HepG2 (cell line): Measurements from ENCODE around the gene CAMTA1. TPM values are rescaled to one million over a fixed set of nuclear protein-coding genes. Genes with fewer than 3 reads are reported as not detected.

Experiments used
- ATAC-seq: fragments of 200-7000 bp; cut with Tn5 transposase; 3 replicates; pipeline ENCODE4 v1.9.1; 2020; ENCODE audit warnings: mild to moderate bottlenecking, moderate library complexity
- BruUV-seq: library from RNA; stranded (reverse); fragments of 400-500 nt; replicated peaks from 2 replicates; lab custom pipeline; 2021; lab: Mats Ljungman, UMichigan
- CTCF ChIA-PET: fragments of 300-600 bp; formaldehyde crosslinking; extraction: SDS; loops from one replicate; lab custom pipeline; 2021; ENCODE audit warnings: low total read pairs, inconsistent platforms, low intra/inter-chr PET ratio; lab: Yijun Ruan, JAX
- POLR2A ChIA-PET: fragments of 350-600 bp; sonication (Branson Sonifier 250); formaldehyde crosslinking; loops from one replicate; lab custom pipeline; 2020; ENCODE audit warnings: antibody characterized with exemption, inconsistent platforms; lab: Yijun Ruan, JAX
- DNase-seq: peaks from one replicate; pipeline ENCODE4 v3.0.0-alpha.2; 2015; ENCODE audit warnings: low spot score
- FAIRE-seq: peaks from 3 replicates; lab custom pipeline; 2011; peaks lifted over from hg19 to GRCh38; lab: Jason Lieb, UNC
- H2AFZ ChIP-seq: one replicate; pipeline ENCODE4 v1.6.1; 2011; ENCODE audit warnings: low read length, inconsistent platforms
- H3K27ac ChIP-seq: fragments of 300-600 bp; 3 replicates; pipeline ENCODE4 v1.8.0; 2011; ENCODE audit warnings: mixed run types, mild to moderate bottlenecking, mixed read lengths, low read length, inconsistent platforms; ENCODE audit not compliant: insufficient read depth; ENCODE audit errors: extremely low read length
- H3K27me3 ChIP-seq, 2 experiments: fragments of 200-600 bp in 1 of 2; 2 replicates in 1 of 2; 3 replicates in 1 of 2; pipeline versions ENCODE4 v1.6.0 to v1.8.0; 2011; ENCODE audit warnings: low read length in 2 of 2, mild to moderate bottlenecking in 2 of 2, moderate library complexity in 2 of 2, inconsistent platforms in 1 of 2; ENCODE audit not compliant: insufficient read depth in 2 of 2, control insufficient read depth in 1 of 2
- H3K36me3 ChIP-seq, 2 experiments: fragments of 200-600 bp in 1 of 2; replicated peaks in 1 of 2; 2 replicates in 1 of 2; 3 replicates in 1 of 2; pipeline versions ENCODE4 v1.5.1 to v1.8.0; 2011; ENCODE audit warnings: low read length in 2 of 2, inconsistent platforms in 1 of 2; ENCODE audit not compliant: insufficient read depth in 2 of 2, control insufficient read depth in 1 of 2
- H3K4me1 ChIP-seq: 2 replicates; pipeline ENCODE4 v1.5.1; 2012; ENCODE audit warnings: low read length, inconsistent platforms; ENCODE audit not compliant: insufficient read depth
- H3K4me2 ChIP-seq: 2 replicates; pipeline ENCODE4 v1.6.0; 2011; ENCODE audit warnings: low read depth, low read length, inconsistent platforms
- H3K4me3 ChIP-seq, 3 experiments: fragments of 200-600 bp in 1 of 3; sonication (generic), shearing (Covaris generic) in 1 of 3; replicated peaks in 1 of 3; 2 replicates each; pipeline ENCODE4 v1.5.1; 2011 to 2016; ENCODE audit warnings: low read length in 3 of 3, inconsistent platforms in 2 of 3, low read depth in 2 of 3, mild to moderate bottlenecking in 2 of 3, control low read depth in 1 of 3, mixed read lengths in 1 of 3; ENCODE audit not compliant: insufficient read depth in 1 of 3
- H3K79me2 ChIP-seq: one replicate; pipeline ENCODE4 v1.6.1; 2011; ENCODE audit warnings: low read length, inconsistent platforms; ENCODE audit not compliant: insufficient read depth
- H3K9ac ChIP-seq: 2 replicates; pipeline ENCODE4 v1.6.0; 2011; ENCODE audit warnings: mild to moderate bottlenecking, low read depth, low read length, inconsistent platforms; ENCODE audit not compliant: insufficient read depth
- H3K9me3 ChIP-seq: 2 replicates; pipeline ENCODE4 v1.5.1; 2012; ENCODE audit warnings: mild to moderate bottlenecking, low read length
- H4K20me1 ChIP-seq: 2 replicates; pipeline ENCODE4 v1.6.0; 2011; ENCODE audit warnings: inconsistent platforms, mild to moderate bottlenecking, low read length, moderate library complexity; ENCODE audit not compliant: insufficient read depth
- CHD4 ChIP-seq: fragments of 200-600 bp; sonication (generic); IDR thresholded peaks from 2 replicates; pipeline ENCODE4 v1.7.0; 2017; ENCODE audit warnings: mild to moderate bottlenecking, low read length, borderline replicate concordance
- EEA1 ChIP-seq: sonication (generic); formaldehyde crosslinking; IDR thresholded peaks from 2 replicates; pipeline ENCODE4 v1.5.1; 2020; ENCODE audit warnings: mild to moderate bottlenecking, missing genetic modification reagents, borderline replicate concordance
- GTF2F1 ChIP-seq: fragments of 150-350 bp; IDR thresholded peaks from 2 replicates; pipeline ENCODE4 v1.6.1; 2014; ENCODE audit warnings: low read length
- IKZF4 ChIP-seq: sonication (generic); formaldehyde crosslinking; IDR thresholded peaks from 2 replicates; pipeline ENCODE4 v1.5.1; 2020; ENCODE audit warnings: borderline replicate concordance, mild to moderate bottlenecking, low read depth, missing genetic modification reagents; ENCODE audit errors: not compliant biosample characterization
- MED1 ChIP-seq: sonication (generic); formaldehyde crosslinking; IDR thresholded peaks from 2 replicates; pipeline ENCODE4 v1.4.0; 2020; ENCODE audit warnings: missing genetic modification reagents
- SOX5 ChIP-seq: IDR thresholded peaks from 2 replicates; pipeline ENCODE4 v1.6.1; 2016; ENCODE audit warnings: borderline replicate concordance
- SUZ12 ChIP-seq: fragments of 150-350 bp; IDR thresholded peaks from 2 replicates; pipeline ENCODE4 v1.6.1; 2014; ENCODE audit warnings: low read depth, low read length
- TBP ChIP-seq: sonication (generic); formaldehyde crosslinking; IDR thresholded peaks from 2 replicates; pipeline ENCODE4 v1.5.0; 2020; ENCODE audit warnings: missing genetic modification reagents
- ZNF546 ChIP-seq: sonication (generic); formaldehyde crosslinking; conservative IDR thresholded peaks from 2 replicates; pipeline ENCODE4 v1.8.1; 2023; ENCODE audit warnings: mild to moderate bottlenecking, missing genetic modification reagents
- WGBS: methylation state at CpG from one replicate; pipeline ENCODE4 v1.1.6; 2017; ENCODE audit warnings: low lambda C conversion rate; 5-methylcytosine and 5-hydroxymethylcytosine counted together
- in situ Hi-C: cut with HindIII; loops from 2 replicates; pipeline ENCODE4 v1.10.0; 2017; ENCODE audit warnings: low pct_unique_long_range_greater_than_20kb; ENCODE audit not compliant: extremely low pct_ligation_motif_present
- intact Hi-C: fragments of 100-400 bp; cut with micrococcal nuclease; formaldehyde crosslinking; loops from one replicate; pipeline ENCODE4 v1.10.0; 2022; ENCODE audit not compliant: unreplicated experiment
- polyA plus RNA-seq, 8 experiments: library from polyadenylated mRNA; depleted of rRNA in 3 of 8; stranded (reverse) in 7 of 8; unstranded in 1 of 8; fragments of >200 nt; fragmentation: Illumina TruSeq in 4 of 8; extraction: Trizol in 4 of 8; gene quantifications; 2 replicates each; pipeline versions ENCODE4 v1.2.1 to v1.2.3, GENCODE V29; 2011 to 2016; ENCODE audit warnings: low read depth in 4 of 8, missing spikeins in 1 of 8, mixed read lengths in 1 of 8; ENCODE audit not compliant: insufficient read depth in 1 of 8
- total RNA-seq, 5 experiments: library from RNA; depleted of rRNA; stranded (reverse); fragments of >200 nt; fragmentation: Illumina TruSeq; extraction: Trizol; gene quantifications; 2 replicates each; pipeline ENCODE4 v1.2.3, GENCODE V29; 2016; ENCODE audit warnings: low read depth in 1 of 5
- TF ChIP-seq, protein P1 (sequence below): sonication (generic); formaldehyde crosslinking; IDR thresholded peaks from 2 replicates; pipeline ENCODE4 v1.4.0; 2020; ENCODE audit warnings: mild to moderate bottlenecking, missing genetic modification reagents
- TF ChIP-seq, protein P2 (sequence below): sonication (generic); formaldehyde crosslinking; IDR thresholded peaks from 2 replicates; pipeline ENCODE4 v1.5.1; 2020; ENCODE audit warnings: mild to moderate bottlenecking, missing genetic modification reagents, borderline replicate concordance
- TF ChIP-seq, protein P3 (sequence below): sonication (generic); formaldehyde crosslinking; IDR thresholded peaks from 2 replicates; pipeline ENCODE4 v1.4.0; 2020; ENCODE audit warnings: mild to moderate bottlenecking, missing genetic modification reagents
- TF ChIP-seq, protein P4 (sequence below): IDR thresholded peaks from 2 replicates; pipeline ENCODE4 v1.6.1; 2016; ENCODE audit warnings: low read depth, control low read depth
- TF ChIP-seq, protein P5 (sequence below): sonication (generic); formaldehyde crosslinking; IDR thresholded peaks from 2 replicates; pipeline ENCODE4 v1.4.0; 2020; ENCODE audit warnings: missing genetic modification reagents

Gene CAMTA1
- total and polyA plus RNA-seq, 2 of the 13 experiments (the other 11 are each of a cell fraction or from before 2014, with no cell fraction given) = 25.0 to 36.4 TPM

DNA sequence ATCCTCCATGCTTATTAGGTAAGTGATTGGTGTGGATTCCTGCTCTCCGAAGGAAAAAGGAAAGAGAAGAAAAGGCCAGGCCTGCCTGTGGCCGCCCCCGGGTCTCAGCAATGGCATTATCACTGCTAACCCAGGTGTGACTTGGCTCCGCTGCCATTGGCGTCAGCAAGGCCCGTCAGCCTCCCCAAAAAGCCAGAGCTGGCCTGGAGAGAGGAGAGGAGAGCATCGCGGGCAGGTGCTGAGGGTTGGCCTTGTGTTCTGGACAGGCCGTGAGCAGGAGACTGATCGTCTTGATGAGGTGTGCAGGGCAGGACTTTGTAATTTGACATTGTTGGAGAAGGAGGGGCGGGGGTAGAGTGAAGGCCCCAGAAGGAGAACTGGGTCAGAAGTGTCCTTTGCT is 186.4 kb downstream of the CAMTA1 start:
- no TSS peak for BruUV-seq
- CTCF ChIA-PET = no interaction called here
- FAIRE-seq (no peak), DNase-seq (no peak), ATAC-seq (no peak)
- POLR2A ChIA-PET = no interaction called here
- H3K79me2 ChIP-seq = no peaks in the 10 kb centered on the region
- peaks cover 14 to 67% of the 10 kb centered on the region in 2 experiments for H3K27me3 ChIP-seq
- no peak for TF ChIP-seq ZNF546 (CRISPR knock-in tag)
- no peak for TF ChIP-seq SUZ12
- TF ChIP-seq, protein P1, sequence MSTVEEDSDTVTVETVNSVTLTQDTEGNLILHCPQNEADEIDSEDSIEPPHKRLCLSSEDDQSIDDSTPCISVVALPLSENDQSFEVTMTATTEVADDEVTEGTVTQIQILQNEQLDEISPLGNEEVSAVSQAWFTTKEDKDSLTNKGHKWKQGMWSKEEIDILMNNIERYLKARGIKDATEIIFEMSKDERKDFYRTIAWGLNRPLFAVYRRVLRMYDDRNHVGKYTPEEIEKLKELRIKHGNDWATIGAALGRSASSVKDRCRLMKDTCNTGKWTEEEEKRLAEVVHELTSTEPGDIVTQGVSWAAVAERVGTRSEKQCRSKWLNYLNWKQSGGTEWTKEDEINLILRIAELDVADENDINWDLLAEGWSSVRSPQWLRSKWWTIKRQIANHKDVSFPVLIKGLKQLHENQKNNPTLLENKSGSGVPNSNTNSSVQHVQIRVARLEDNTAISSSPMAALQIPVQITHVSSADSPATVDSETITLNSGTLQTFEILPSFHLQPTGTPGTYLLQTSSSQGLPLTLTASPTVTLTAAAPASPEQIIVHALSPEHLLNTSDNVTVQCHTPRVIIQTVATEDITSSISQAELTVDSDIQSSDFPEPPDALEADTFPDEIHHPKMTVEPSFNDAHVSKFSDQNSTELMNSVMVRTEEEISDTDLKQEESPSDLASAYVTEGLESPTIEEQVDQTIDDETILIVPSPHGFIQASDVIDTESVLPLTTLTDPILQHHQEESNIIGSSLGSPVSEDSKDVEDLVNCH (CRISPR knock-in tag) = no peak
- no peak for TF ChIP-seq MED1 (CRISPR knock-in tag)
- TF ChIP-seq SOX5 (CRISPR knock-in tag) = no peak
- TF ChIP-seq, protein P2, sequence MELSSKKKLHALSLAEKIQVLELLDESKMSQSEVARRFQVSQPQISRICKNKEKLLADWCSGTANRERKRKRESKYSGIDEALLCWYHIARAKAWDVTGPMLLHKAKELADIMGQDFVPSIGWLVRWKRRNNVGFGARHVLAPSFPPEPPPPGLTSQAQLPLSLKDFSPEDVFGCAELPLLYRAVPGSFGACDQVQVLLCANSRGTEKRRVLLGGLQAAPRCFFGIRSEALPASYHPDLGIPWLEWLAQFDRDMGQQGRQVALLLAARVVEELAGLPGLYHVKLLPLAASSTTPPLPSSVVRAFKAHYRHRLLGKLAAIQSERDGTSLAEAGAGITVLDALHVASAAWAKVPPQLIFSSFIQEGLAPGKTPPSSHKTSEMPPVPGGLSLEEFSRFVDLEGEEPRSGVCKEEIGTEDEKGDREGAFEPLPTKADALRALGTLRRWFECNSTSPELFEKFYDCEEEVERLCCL (CRISPR knock-in tag) = no peak
- no peak for TF ChIP-seq TBP (CRISPR knock-in tag)
- TF ChIP-seq, protein P3, sequence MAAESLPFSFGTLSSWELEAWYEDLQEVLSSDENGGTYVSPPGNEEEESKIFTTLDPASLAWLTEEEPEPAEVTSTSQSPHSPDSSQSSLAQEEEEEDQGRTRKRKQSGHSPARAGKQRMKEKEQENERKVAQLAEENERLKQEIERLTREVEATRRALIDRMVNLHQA (CRISPR knock-in tag) = no peak
- TF ChIP-seq IKZF4 = no peak
- TF ChIP-seq EEA1 (CRISPR knock-in tag) = no peak
- no peak for TF ChIP-seq GTF2F1
- TF ChIP-seq, protein P4, sequence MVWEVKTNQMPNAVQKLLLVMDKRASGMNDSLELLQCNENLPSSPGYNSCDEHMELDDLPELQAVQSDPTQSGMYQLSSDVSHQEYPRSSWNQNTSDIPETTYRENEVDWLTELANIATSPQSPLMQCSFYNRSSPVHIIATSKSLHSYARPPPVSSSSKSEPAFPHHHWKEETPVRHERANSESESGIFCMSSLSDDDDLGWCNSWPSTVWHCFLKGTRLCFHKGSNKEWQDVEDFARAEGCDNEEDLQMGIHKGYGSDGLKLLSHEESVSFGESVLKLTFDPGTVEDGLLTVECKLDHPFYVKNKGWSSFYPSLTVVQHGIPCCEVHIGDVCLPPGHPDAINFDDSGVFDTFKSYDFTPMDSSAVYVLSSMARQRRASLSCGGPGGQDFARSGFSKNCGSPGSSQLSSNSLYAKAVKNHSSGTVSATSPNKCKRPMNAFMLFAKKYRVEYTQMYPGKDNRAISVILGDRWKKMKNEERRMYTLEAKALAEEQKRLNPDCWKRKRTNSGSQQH (CRISPR knock-in tag) = no peak
- no peak for TF ChIP-seq CHD4
- TF ChIP-seq, protein P5, sequence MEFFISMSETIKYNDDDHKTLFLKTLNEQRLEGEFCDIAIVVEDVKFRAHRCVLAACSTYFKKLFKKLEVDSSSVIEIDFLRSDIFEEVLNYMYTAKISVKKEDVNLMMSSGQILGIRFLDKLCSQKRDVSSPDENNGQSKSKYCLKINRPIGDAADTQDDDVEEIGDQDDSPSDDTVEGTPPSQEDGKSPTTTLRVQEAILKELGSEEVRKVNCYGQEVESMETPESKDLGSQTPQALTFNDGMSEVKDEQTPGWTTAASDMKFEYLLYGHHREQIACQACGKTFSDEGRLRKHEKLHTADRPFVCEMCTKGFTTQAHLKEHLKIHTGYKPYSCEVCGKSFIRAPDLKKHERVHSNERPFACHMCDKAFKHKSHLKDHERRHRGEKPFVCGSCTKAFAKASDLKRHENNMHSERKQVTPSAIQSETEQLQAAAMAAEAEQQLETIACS (CRISPR knock-in tag) = no peak
- no peaks in the 10 kb centered on the region for H3K9me3 ChIP-seq
- no peaks in the 10 kb centered on the region for H4K20me1 ChIP-seq
- no peaks in the 10 kb centered on the region for H3K36me3 ChIP-seq
- no peak overlapping the region for H3K9ac ChIP-seq
- H3K27ac ChIP-seq = no peak overlapping the region
- H3K4me1 ChIP-seq = no peaks in the 10 kb centered on the region
- 19% methylated on average over 11 of the region's 11 CpGs for WGBS
- no peak overlapping the region for H3K4me3 ChIP-seq
- H3K4me2 ChIP-seq = no peak overlapping the region
- no peak overlapping the region for H2AFZ ChIP-seq
- in situ Hi-C loops (no loop called here), intact Hi-C loops (no loop called here)
